CD4-positive, alpha-beta T cell (primary cell): ENCODE measurements around the gene TMEM11. TPM values are rescaled to one million over a fixed set of nuclear protein-coding genes. Genes with fewer than 3 reads are reported as not detected.

Experiments used
- ATAC-seq: fragments of 200-7000 bp; cut with Tn5 transposase; one replicate; pipeline ENCODE4 v1.10.0; 2022; ENCODE audit warnings: mild to moderate bottlenecking; ENCODE audit not compliant: poor library complexity
- CTCF ChIA-PET: fragments of 350-600 bp; sonication (Branson Sonifier 250); formaldehyde crosslinking; loops from one replicate; lab custom pipeline; 2021; ENCODE audit warnings: antibody characterized with exemption, inconsistent platforms; lab: Charles Lee
- POLR2A ChIA-PET: fragments of 350-600 bp; sonication (Branson Sonifier 250); formaldehyde crosslinking; loops from one replicate; lab custom pipeline; 2021; ENCODE audit warnings: antibody characterized with exemption, inconsistent platforms; lab: Charles Lee
- DNase-seq, 14 experiments: peaks; one replicate each; pipeline ENCODE4 v3.0.0-alpha.2; 2013 to 2020; ENCODE audit warnings: mixed read lengths in 2 of 14
- H3K27ac ChIP-seq, 2 donors: one replicate each; pipeline versions ENCODE4 v1.5.1 to v1.7.0; 2013; ENCODE audit warnings: low read length in 2 of 2, low read depth in 1 of 2, mild to moderate bottlenecking in 1 of 2
- H3K27me3 ChIP-seq, 2 experiments: 1 replicate in 1 of 2; 2 replicates in 1 of 2; pipeline versions ENCODE4 v1.6.1 to v1.7.0; 2013; ENCODE audit warnings: low read length in 2 of 2, control low read depth in 1 of 2, mild to moderate bottlenecking in 1 of 2, moderate library complexity in 1 of 2; ENCODE audit not compliant: insufficient read depth in 2 of 2, control insufficient read depth in 1 of 2
- H3K36me3 ChIP-seq: one replicate; pipeline ENCODE4 v1.6.1; 2013; ENCODE audit warnings: low read length, control low read depth; ENCODE audit not compliant: insufficient read depth
- H3K4me1 ChIP-seq: one replicate; pipeline ENCODE4 v1.6.1; 2013; ENCODE audit warnings: low read length, control low read depth; ENCODE audit not compliant: insufficient read depth
- H3K4me3 ChIP-seq: one replicate; pipeline ENCODE4 v1.5.1; 2013; ENCODE audit warnings: mild to moderate bottlenecking, low read length, moderate library complexity
- H3K9me3 ChIP-seq, 2 experiments: 1 replicate in 1 of 2; 2 replicates in 1 of 2; pipeline versions ENCODE4 v1.6.1 to v1.7.0; 2013; ENCODE audit warnings: low read length in 2 of 2, mild to moderate bottlenecking in 2 of 2, control low read depth in 1 of 2, moderate library complexity in 1 of 2; ENCODE audit not compliant: control insufficient read depth in 1 of 2, insufficient read depth in 1 of 2
- H3K27ac Mint-ChIP-seq: one replicate; pipeline ENCODE4 v1.8.0; 2020; ENCODE audit warnings: mixed read lengths
- H3K27me3 Mint-ChIP-seq: one replicate; pipeline ENCODE4 v1.8.0; 2021; ENCODE audit warnings: mixed read lengths
- H3K36me3 Mint-ChIP-seq: one replicate; pipeline ENCODE4 v1.8.0; 2021; ENCODE audit warnings: low read depth, mixed read lengths
- H3K4me1 Mint-ChIP-seq: one replicate; pipeline ENCODE4 v1.8.0; 2021; ENCODE audit warnings: low read depth, mixed read lengths
- H3K4me3 Mint-ChIP-seq: one replicate; pipeline ENCODE4 v1.8.0; 2020; ENCODE audit warnings: mild to moderate bottlenecking, mixed read lengths
- H3K9me3 Mint-ChIP-seq: one replicate; pipeline ENCODE4 v1.8.0; 2020; ENCODE audit warnings: mixed read lengths
- CTCF ChIP-seq: fragments of 200-600 bp; IDR thresholded peaks from one replicate; pipeline ENCODE4 v1.8.0; 2022; ENCODE audit warnings: antibody characterized with exemption, mild to moderate bottlenecking
- intact Hi-C, 2 experiments: fragments of 100-400 bp; cut with DNase I in 1 of 2; cut with micrococcal nuclease in 1 of 2; formaldehyde crosslinking; loops; one replicate each; pipeline versions ENCODE4 v1.15.1 to v1.9.0; 2023 to 2025; cut with DNase I, micrococcal nuclease
- total RNA-seq, 174 experiments: library from RNA in 2 of 174; stranded (reverse) in 2 of 174; gene quantifications; one replicate each; pipeline ENCODE4 v1.2.3 and lab custom pipeline; 2021 to 2026

TMEM11 gene
- total RNA-seq, 2 experiments from 2014 or later = 17.8 to 19.2 TPM

- ChIA-PET CTCF (interaction anchor here (0.8 to 3.2 kb wide), 4 partner anchors 18 to 94 kb away, joined by 3 to 15 read pairs (median 3); no protein-coding TSS in a partner anchor), POLR2A (interaction anchor here (0.5 to 1.6 kb wide), 6 partner anchors 39 to 336 kb away, joined by 3 to 6 read pairs (median 3); no protein-coding TSS in a partner anchor)
- Mint-ChIP-seq H3K27ac (peak overlapping the region; percentile 85), H3K27me3 (no peaks in the 10 kb centered on the region), H3K9me3 (no peaks in the 10 kb centered on the region), H3K4me1 (peaks cover 76% of the 10 kb centered on the region), H3K4me3 (peak overlapping the region; percentile 98), H3K36me3 (peaks cover 13% of the 10 kb centered on the region)
- DNase-seq (peak in 6 of 14 experiments; percentile 2 to 20 (median 13)), ATAC-seq (peak; percentile 9)
- Histone ChIP-seq H3K27ac (peak overlapping the region; percentile 76 to 87), H3K4me3 (peak overlapping the region; percentile 97), H3K36me3 (peaks cover 22% of the 10 kb centered on the region), H3K4me1 (peaks cover 58% of the 10 kb centered on the region), H3K9me3 (no peaks in the 10 kb centered on the region), H3K27me3 (no peaks in the 10 kb centered on the region)
- no peak for TF ChIP-seq CTCF
- intact Hi-C loops = loop anchor here (1.0 to 10.0 kb wide), 10 partner anchors 39 to 339 kb away; partner anchors contain the start of genes DHRS7B (in 2 of the 2), NATD1 (in 2 of the 2) and USP22 (in 1 of the 2)
These were observed 335 bp downstream of the TMEM11 start for GRCh38 chr17:21213638-21214014.

DNA sequence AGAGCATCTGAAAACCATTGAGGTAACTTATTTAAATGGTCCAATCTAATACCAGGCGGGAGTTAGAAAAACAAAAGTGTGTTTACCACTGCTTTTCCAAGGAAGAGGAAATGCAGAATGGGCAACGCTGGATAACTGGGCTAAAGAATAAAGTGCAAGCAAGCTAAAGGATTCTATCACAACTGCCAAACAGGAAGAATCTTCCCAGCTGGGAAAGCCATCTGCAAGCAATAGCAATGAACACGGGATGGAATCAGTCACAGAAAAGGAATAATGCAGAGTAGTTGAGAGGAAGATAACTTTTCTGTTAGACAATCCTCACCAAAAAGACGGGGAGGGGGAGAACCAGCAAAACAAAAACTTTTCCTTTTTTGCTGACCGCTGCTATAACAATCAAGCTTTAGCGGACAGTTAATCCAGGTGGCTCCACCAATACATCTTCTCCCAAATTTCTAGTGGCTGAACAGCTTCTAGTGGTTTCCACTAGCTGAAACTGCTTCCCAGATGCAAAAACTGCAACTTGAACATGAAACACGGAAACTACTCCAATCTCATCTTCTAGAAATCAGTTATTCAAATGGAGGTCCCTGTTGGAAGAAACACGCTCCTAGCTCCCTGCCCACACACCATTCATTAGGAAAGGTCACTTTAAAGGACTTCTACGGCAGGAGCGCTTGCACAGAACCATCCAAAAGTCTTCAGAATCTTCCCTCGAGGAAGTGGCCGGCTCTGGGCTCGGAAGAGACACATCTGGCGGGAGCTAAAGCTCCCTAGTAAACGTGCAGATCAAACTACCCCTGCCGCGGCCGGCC is 929 bp downstream of the TMEM11 start:
- Mint-ChIP-seq H3K27ac (peak overlapping the region; percentile 85), H3K27me3 (no peaks in the 10 kb centered on the region), H3K4me1 (peaks cover 73% of the 10 kb centered on the region), H3K4me3 (peak overlapping the region; percentile 98), H3K36me3 (peaks cover 15% of the 10 kb centered on the region), H3K9me3 (no peaks in the 10 kb centered on the region)
- Histone ChIP-seq H3K27ac (no peak overlapping the region), H3K4me1 (peaks cover 64% of the 10 kb centered on the region), H3K9me3 (no peaks in the 10 kb centered on the region), H3K36me3 (peaks cover 27% of the 10 kb centered on the region), H3K4me3 (peak overlapping the region; percentile 97), H3K27me3 (no peaks in the 10 kb centered on the region)
- TF ChIP-seq CTCF = no peak
- no peak for DNase-seq
- ATAC-seq = no peak
- intact Hi-C loops = loop anchor here (2.0 to 10.0 kb wide), 5 partner anchors 64 to 339 kb away; no protein-coding TSS in a partner anchor
- ChIA-PET POLR2A (interaction anchor here (0.5 to 1.6 kb wide), 5 partner anchors 40 to 337 kb away, joined by 3 to 6 read pairs (median 3); no protein-coding TSS in a partner anchor), CTCF (interaction anchor here (0.8 to 3.2 kb wide), 4 partner anchors 18 to 93 kb away, joined by 3 to 15 read pairs (median 3); no protein-coding TSS in a partner anchor)

- Mint-ChIP-seq H3K27me3 (no peaks in the 10 kb centered on the region), H3K27ac (peak overlapping the region; percentile 85), H3K9me3 (no peaks in the 10 kb centered on the region), H3K4me3 (peak overlapping the region; percentile 98), H3K4me1 (peaks cover 66% of the 10 kb centered on the region), H3K36me3 (peaks cover 20% of the 10 kb centered on the region)
- Histone ChIP-seq H3K27ac (no peak overlapping the region), H3K4me3 (no peak overlapping the region), H3K36me3 (peaks cover 31% of the 10 kb centered on the region), H3K9me3 (no peaks in the 10 kb centered on the region), H3K27me3 (no peaks in the 10 kb centered on the region), H3K4me1 (peaks cover 64% of the 10 kb centered on the region)
- ChIA-PET POLR2A (no interaction called here), CTCF (interaction anchor here (2.0 kb wide), 1 partner anchor 92 kb away, joined by 6 read pairs; no protein-coding TSS in a partner anchor)
- TF ChIP-seq CTCF = no peak
- intact Hi-C loops = loop anchor here (2.0 to 10.0 kb wide), 5 partner anchors 65 to 340 kb away; no protein-coding TSS in a partner anchor
- ATAC-seq (no peak), DNase-seq (no peak)
These were observed 2.0 kb downstream of the TMEM11 start for GRCh38 chr17:21211825-21212479.
